ENCODE results near the gene ACBD4. TPM values are rescaled to one million over a fixed set of nuclear protein-coding genes. Genes with fewer than 3 reads are reported as not detected.

ACBD4 gene
- total RNA-seq, 1 experiment from 2014 or later: 9.7 TPM

DNA sequence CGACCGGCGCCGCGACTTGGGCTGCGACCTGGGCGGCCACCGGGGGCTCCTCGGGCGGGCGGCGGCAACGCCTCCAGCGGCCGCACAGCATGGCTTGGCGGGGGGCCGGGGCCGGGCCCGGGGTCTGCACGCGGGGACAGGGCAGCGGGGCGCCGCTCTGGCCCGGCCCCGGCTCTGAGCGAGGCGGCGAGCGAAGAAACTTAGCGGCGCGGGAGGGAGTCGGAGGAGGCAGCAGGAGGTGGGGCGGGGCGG, 3.2 kb upstream of the ACBD4 start, which contains the start of gene PLCD3:
TSS of gene PLCD3 (minus strand) at position 196 of the 252 bp plus-strand sequence. CDS start at position 91, 105 bp downstream.
- H3K27ac Mint-ChIP-seq: peak within 1 kb of the TSS in 1 of 3 experiments; percentile 57; a peak in 1 of 7 replicates
- H2AFZ ChIP-seq (ENCODE audit: low read length): no peak within 1 kb of the TSS
- no CpG with 5 or more reads among the region's 36 CpGs for WGBS (ENCODE audit: extremely low coverage, insufficient read length, low lambda C conversion rate)

More for the DNA sequence above, 3.2 kb upstream of the ACBD4 start, which contains the start of gene PLCD3:
- H3K4ac ChIP-seq (ENCODE audit: low read depth, low read length): no peak within 1 kb of the TSS
- no peaks in the 10 kb centered on the region for H3K27me3 ChIP-seq (ENCODE audit: insufficient read depth, low read length)
- no peak within 1 kb of the TSS for H3K9ac ChIP-seq (ENCODE audit: extremely low read depth, insufficient read length, low read length)
- TF ChIP-seq, protein P1, sequence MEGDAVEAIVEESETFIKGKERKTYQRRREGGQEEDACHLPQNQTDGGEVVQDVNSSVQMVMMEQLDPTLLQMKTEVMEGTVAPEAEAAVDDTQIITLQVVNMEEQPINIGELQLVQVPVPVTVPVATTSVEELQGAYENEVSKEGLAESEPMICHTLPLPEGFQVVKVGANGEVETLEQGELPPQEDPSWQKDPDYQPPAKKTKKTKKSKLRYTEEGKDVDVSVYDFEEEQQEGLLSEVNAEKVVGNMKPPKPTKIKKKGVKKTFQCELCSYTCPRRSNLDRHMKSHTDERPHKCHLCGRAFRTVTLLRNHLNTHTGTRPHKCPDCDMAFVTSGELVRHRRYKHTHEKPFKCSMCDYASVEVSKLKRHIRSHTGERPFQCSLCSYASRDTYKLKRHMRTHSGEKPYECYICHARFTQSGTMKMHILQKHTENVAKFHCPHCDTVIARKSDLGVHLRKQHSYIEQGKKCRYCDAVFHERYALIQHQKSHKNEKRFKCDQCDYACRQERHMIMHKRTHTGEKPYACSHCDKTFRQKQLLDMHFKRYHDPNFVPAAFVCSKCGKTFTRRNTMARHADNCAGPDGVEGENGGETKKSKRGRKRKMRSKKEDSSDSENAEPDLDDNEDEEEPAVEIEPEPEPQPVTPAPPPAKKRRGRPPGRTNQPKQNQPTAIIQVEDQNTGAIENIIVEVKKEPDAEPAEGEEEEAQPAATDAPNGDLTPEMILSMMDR (conservative IDR thresholded peaks at IDR 0.05): no peak
- no peaks in the 10 kb centered on the region; the same call in 1 of the 2 replicates for H3K27me3 Mint-ChIP-seq (ENCODE audit: low read depth)
- H3K4me3 Mint-ChIP-seq: peak within 1 kb of the TSS; percentile 73 to 85
- no peak within 1 kb of the TSS for H4K8ac ChIP-seq (replicated peaks; ENCODE audit: insufficient read length, low read depth, low read length)
- peaks cover 14% of the 10 kb centered on the region for H3K23me2 ChIP-seq (ENCODE audit: insufficient read length, low read depth, low read length, poor library complexity, severe bottlenecking)
- H3K79me2 ChIP-seq (ENCODE audit: insufficient read depth, low read length): no peaks in the 10 kb centered on the region
- no peak within 1 kb of the TSS for H3K56ac ChIP-seq (ENCODE audit: insufficient read length, low read depth, low read length)
- H3K18ac ChIP-seq (ENCODE audit: insufficient read length, low read depth, low read length): no peak within 1 kb of the TSS
- no peak within 1 kb of the TSS for H2BK12ac ChIP-seq (ENCODE audit: insufficient read length, low read depth, low read length)
- no peak within 1 kb of the TSS for H2BK5ac ChIP-seq (ENCODE audit: insufficient read length, low read length)
- H2BK120ac ChIP-seq (ENCODE audit: low read depth, low read length, poor library complexity, severe bottlenecking): no peak within 1 kb of the TSS
- no peak within 1 kb of the TSS for H4K5ac ChIP-seq (ENCODE audit: insufficient read length, low read depth, low read length)
- no peak within 1 kb of the TSS for H3K23ac ChIP-seq (ENCODE audit: insufficient read length, low read depth, low read length)
- H3T11ph ChIP-seq (ENCODE audit: low read length): no peak within 1 kb of the TSS
- H2BK20ac ChIP-seq (ENCODE audit: low read depth, low read length, poor library complexity, severe bottlenecking): no peak within 1 kb of the TSS
- peak within 1 kb of the TSS; percentile 66 for H3K4me2 ChIP-seq (ENCODE audit: insufficient read depth, insufficient read length, low read length)
- peaks cover 3 to 5% of the 10 kb centered on the region in 2 experiments; a peak in 4 of 5 replicates for H3K9me3 Mint-ChIP-seq
- peaks cover 32 to 36% of the 10 kb centered on the region in 2 experiments for H3K4me1 Mint-ChIP-seq
- H3K27ac ChIP-seq (ENCODE audit: insufficient read length, low read depth, low read length): no peak within 1 kb of the TSS
- no peak for DNase-seq
- peak within 1 kb of the TSS; percentile 23; the same call in 1 of the 2 replicates for H3K14ac ChIP-seq (ENCODE audit: insufficient read depth, low read length)
- no peak within 1 kb of the TSS for H4K91ac ChIP-seq (ENCODE audit: insufficient read length, low read depth, low read length)
- H2AK5ac ChIP-seq (ENCODE audit: insufficient read length, low read length): no peak within 1 kb of the TSS
- H3K4me1 ChIP-seq (ENCODE audit: insufficient read depth, low read length): no peaks in the 10 kb centered on the region; the same call in 1 of the 2 replicates
- no peaks in the 10 kb centered on the region for H3K36me3 Mint-ChIP-seq (ENCODE audit: insufficient read depth in 1 of 3, low read depth in 3 of 3)
- no peak within 1 kb of the TSS for H2BK15ac ChIP-seq (ENCODE audit: low read depth, low read length)
- no peaks in the 10 kb centered on the region for H3K79me1 ChIP-seq (ENCODE audit: insufficient read depth, low read depth, low read length, poor library complexity, severe bottlenecking)
- no peaks in the 10 kb centered on the region for H3K9me3 ChIP-seq (ENCODE audit: control insufficient read depth, low read depth, low read length)
- no peaks in the 10 kb centered on the region for H4K20me1 ChIP-seq (ENCODE audit: control insufficient read depth, insufficient read depth, insufficient read length)

Measured in H9 (cell line).